ENCODE data around the gene SPAG4.

Gene SPAG4

GRCh38 chr20:35625584-35626385 is 10.2 kb downstream of the SPAG4 start:
- no peak for DNase-seq

GRCh38 chr20:35626386-35627001 is 10.9 kb downstream of the SPAG4 start:
- no peak for DNase-seq

- DNase-seq, result no peak
Measured at GRCh38 chr20:35627121-35627520, 11.5 kb downstream of the SPAG4 start.

- no peak for DNase-seq
Measured at GRCh38 chr20:35629427-35630145, 14.0 kb downstream of the SPAG4 start.

- DNase-seq, result no peak
Measured at GRCh38 chr20:35630636-35631035, 15.0 kb downstream of the SPAG4 start.

- no peak for DNase-seq
Measured at GRCh38 chr20:35632539-35633115, 17.0 kb downstream of the SPAG4 start.

GRCh38 chr20:35635652-35636051 is 20.0 kb downstream of the SPAG4 start:
- DNase-seq, result no peak

GRCh38 chr20:35636095-35636494 is 20.5 kb downstream of the SPAG4 start:
- no peak for DNase-seq

- DNase-seq, result no peak
Measured at GRCh38 chr20:35637276-35637675, 21.6 kb downstream of the SPAG4 start.

GRCh38 chr20:35638751-35639150 is 23.1 kb downstream of the SPAG4 start:
- DNase-seq, result no peak

GRCh38 chr20:35640724-35641123 is 25.1 kb downstream of the SPAG4 start:
- no peak for DNase-seq

GRCh38 chr20:35641743-35642142 is 26.1 kb downstream of the SPAG4 start:
- DNase-seq, result no peak

- no peak for DNase-seq
Measured at GRCh38 chr20:35643045-35643444, 27.4 kb downstream of the SPAG4 start.

GRCh38 chr20:35644806-35645205 is 29.2 kb downstream of the SPAG4 start:
- no peak for DNase-seq

GRCh38 chr20:35648836-35649235 is 33.2 kb downstream of the SPAG4 start:
- no peak for DNase-seq

GRCh38 chr20:35650632-35651031 is 35.0 kb downstream of the SPAG4 start:
- DNase-seq, result no peak

- no peak for DNase-seq
Measured at GRCh38 chr20:35651958-35652357, 36.3 kb downstream of the SPAG4 start.

- no peak for DNase-seq
Measured at GRCh38 chr20:35652641-35653429, 37.2 kb downstream of the SPAG4 start.

- no peak for DNase-seq
Measured at GRCh38 chr20:35653430-35653734, 37.8 kb downstream of the SPAG4 start.

GRCh38 chr20:35653893-35654292 is 38.3 kb downstream of the SPAG4 start:
- no peak for DNase-seq

- no peak for DNase-seq
Measured at GRCh38 chr20:35654415-35654814, 38.8 kb downstream of the SPAG4 start.

- DNase-seq, result no peak
Measured at GRCh38 chr20:35657271-35657670, 41.6 kb downstream of the SPAG4 start.

Measured in stimulated activated CD4-positive, alpha-beta T cell treated with anti-CD3 and anti-CD28 coated beads, Interleukin-2, amount 100 ng/mL, for 48 hours (primary cell).